NCI-H526 (cell line): ENCODE measurements around the gene TFPT.

Experiments used
- DNase-seq, 2 experiments: peaks; one replicate each; lab custom pipeline; 2025; lab: John Stamatoyannopoulos, UW

Gene TFPT

GRCh38 chr19:54115109-54116063 is at the start of gene TFPT, which contains the start of gene PRPF31:
TSS of gene TFPT (minus strand) at chr19:54115657. CDS start at chr19:54115269, 388 bp downstream.
TSS of gene PRPF31 (plus strand) at chr19:54115754. CDS start at chr19:54118279, 2,525 bp downstream.
- peak; percentile 99 to 100 for DNase-seq

- DNase-seq, result no peak
Measured at GRCh38 chr19:54165222-54165621, 49.8 kb upstream of the TFPT start.

- DNase-seq, result peak; percentile 75 to 95
Measured at GRCh38 chr19:54164369-54165068, 49.1 kb upstream of the TFPT start.

GRCh38 chr19:54162884-54163283 is 47.4 kb upstream of the TFPT start:
- no peak for DNase-seq

GRCh38 chr19:54162241-54162805 is 46.9 kb upstream of the TFPT start:
- DNase-seq, result peak; percentile 75 to 95

GRCh38 chr19:54160854-54161253 is 45.4 kb upstream of the TFPT start:
- DNase-seq, result peak in 1 of 2 experiments; percentile 34

- peak; percentile 52 to 70 for DNase-seq
Measured at GRCh38 chr19:54160182-54160811, 44.8 kb upstream of the TFPT start.

GRCh38 chr19:54159352-54160181 is 44.1 kb upstream of the TFPT start, which contains the start of gene LENG1:
TSS of gene LENG1 (minus strand) at chr19:54159721. CDS start at chr19:54159695, 26 bp downstream.
- DNase-seq, result peak; percentile 100

GRCh38 chr19:54158812-54159351 is 43.4 kb upstream of the TFPT start:
- DNase-seq, result no peak

GRCh38 chr19:54156953-54157352 is 41.5 kb upstream of the TFPT start:
- no peak for DNase-seq

- DNase-seq, result no peak
Measured at GRCh38 chr19:54156490-54156889, 41.0 kb upstream of the TFPT start.

GRCh38 chr19:54155694-54156093 is 40.2 kb upstream of the TFPT start:
- DNase-seq, result no peak

GRCh38 chr19:54154603-54155345 is 39.3 kb upstream of the TFPT start:
- no peak for DNase-seq

- no peak for DNase-seq
Measured at GRCh38 chr19:54153731-54154326, 38.4 kb upstream of the TFPT start.

- DNase-seq, result no peak
Measured at GRCh38 chr19:54152878-54153524, 37.5 kb upstream of the TFPT start.

GRCh38 chr19:54152267-54152666 is 36.8 kb upstream of the TFPT start:
- DNase-seq, result no peak

- DNase-seq, result no peak
Measured at GRCh38 chr19:54151362-54152035, 36.0 kb upstream of the TFPT start.

- no peak for DNase-seq
Measured at GRCh38 chr19:54149021-54149812, 33.8 kb upstream of the TFPT start.
